H9 (cell line): ENCODE results near the gene CNRIP1. TPM values are rescaled to one million over a fixed set of nuclear protein-coding genes. Genes with fewer than 3 reads are reported as not detected.

Source experiments
- DNase-seq: peaks from one replicate; pipeline ENCODE4 v3.0.0-alpha.2; 2017
- H2AFZ ChIP-seq: one replicate; pipeline ENCODE4 v1.6.1; 2013; ENCODE audit warnings: mild to moderate bottlenecking, low read length, control low read depth, moderate library complexity
- H2AK5ac ChIP-seq: 2 replicates; pipeline ENCODE4 v1.6.1; 2013; ENCODE audit warnings: low read length, control low read depth, mixed read lengths; ENCODE audit not compliant: insufficient read length
- H2BK120ac ChIP-seq: one replicate; pipeline ENCODE4 v1.6.1; 2013; ENCODE audit warnings: low read depth, mild to moderate bottlenecking, low read length, control low read depth, inconsistent platforms; ENCODE audit not compliant: poor library complexity, severe bottlenecking
- H2BK12ac ChIP-seq: 2 replicates; pipeline ENCODE4 v1.6.1; 2013; ENCODE audit warnings: low read length, control low read depth, mixed read lengths, low read depth; ENCODE audit not compliant: insufficient read length
- H2BK15ac ChIP-seq: 2 replicates; pipeline ENCODE4 v1.6.1; 2013; ENCODE audit warnings: low read depth, low read length, control low read depth
- H2BK20ac ChIP-seq: one replicate; pipeline ENCODE4 v1.6.1; 2013; ENCODE audit warnings: low read depth, mild to moderate bottlenecking, low read length, control low read depth, inconsistent platforms; ENCODE audit not compliant: poor library complexity, severe bottlenecking
- H2BK5ac ChIP-seq: 2 replicates; pipeline ENCODE4 v1.6.1; 2013; ENCODE audit warnings: low read length, control low read depth, mixed read lengths; ENCODE audit not compliant: insufficient read length
- H3K14ac ChIP-seq: 2 replicates; pipeline ENCODE4 v1.6.1; 2013; ENCODE audit warnings: low read length, control low read depth; ENCODE audit not compliant: insufficient read depth
- H3K18ac ChIP-seq: 2 replicates; pipeline ENCODE4 v1.6.1; 2013; ENCODE audit warnings: low read depth, mild to moderate bottlenecking, mixed read lengths, low read length, control low read depth; ENCODE audit not compliant: insufficient read length
- H3K23ac ChIP-seq: 2 replicates; pipeline ENCODE4 v1.6.1; 2013; ENCODE audit warnings: low read length, control low read depth, mixed read lengths, low read depth; ENCODE audit not compliant: insufficient read length
- H3K23me2 ChIP-seq: 2 replicates; pipeline ENCODE4 v1.6.1; 2013; ENCODE audit warnings: low read depth, mild to moderate bottlenecking, mixed read lengths, low read length, control low read depth; ENCODE audit not compliant: insufficient read length, poor library complexity, severe bottlenecking
- H3K27ac ChIP-seq: 2 replicates; pipeline ENCODE4 v1.5.1; 2013; ENCODE audit warnings: low read length, control low read depth, mixed read lengths, low read depth; ENCODE audit not compliant: insufficient read length
- H3K27me3 ChIP-seq: 2 replicates; pipeline ENCODE4 v1.6.1; 2013; ENCODE audit warnings: low read length, control low read depth, inconsistent platforms; ENCODE audit not compliant: insufficient read depth
- H3K4ac ChIP-seq: 2 replicates; pipeline ENCODE4 v1.6.1; 2013; ENCODE audit warnings: low read depth, mild to moderate bottlenecking, control low read depth, inconsistent platforms, low read length, moderate library complexity
- H3K4me1 ChIP-seq: 2 replicates; pipeline ENCODE4 v1.6.1; 2013; ENCODE audit warnings: low read length, control low read depth, inconsistent platforms; ENCODE audit not compliant: insufficient read depth
- H3K4me2 ChIP-seq: 2 replicates; pipeline ENCODE4 v1.6.1; 2013; ENCODE audit warnings: low read length, control low read depth, mixed read lengths; ENCODE audit not compliant: insufficient read length, insufficient read depth
- H3K56ac ChIP-seq: 2 replicates; pipeline ENCODE4 v1.6.1; 2013; ENCODE audit warnings: low read depth, mild to moderate bottlenecking, mixed read lengths, low read length, control low read depth; ENCODE audit not compliant: insufficient read length
- H3K79me1 ChIP-seq: 2 replicates; pipeline ENCODE4 v1.6.1; 2013; ENCODE audit warnings: low read depth, mild to moderate bottlenecking, moderate library complexity, low read length, control low read depth, inconsistent platforms; ENCODE audit not compliant: insufficient read depth, poor library complexity, severe bottlenecking
- H3K79me2 ChIP-seq: 2 replicates; pipeline ENCODE4 v1.6.1; 2013; ENCODE audit warnings: low read length, control low read depth, inconsistent platforms; ENCODE audit not compliant: insufficient read depth
- H3K9ac ChIP-seq: 2 replicates; pipeline ENCODE4 v1.6.1; 2013; ENCODE audit warnings: low read length, control low read depth, mixed read lengths; ENCODE audit not compliant: insufficient read length; ENCODE audit errors: extremely low read depth
- H3K9me3 ChIP-seq: one replicate; pipeline ENCODE4 v1.6.1; 2013; ENCODE audit warnings: low read depth, low read length, inconsistent platforms; ENCODE audit not compliant: control insufficient read depth
- H3T11ph ChIP-seq: one replicate; pipeline ENCODE4 v1.6.1; 2013; ENCODE audit warnings: mild to moderate bottlenecking, low read length, control low read depth, inconsistent platforms
- H4K20me1 ChIP-seq: one replicate; pipeline ENCODE4 v1.6.1; 2013; ENCODE audit not compliant: control insufficient read depth, insufficient read length, insufficient read depth
- H4K5ac ChIP-seq: 2 replicates; pipeline ENCODE4 v1.6.1; 2013; ENCODE audit warnings: low read depth, mild to moderate bottlenecking, mixed read lengths, low read length, control low read depth; ENCODE audit not compliant: insufficient read length
- H4K8ac ChIP-seq: replicated peaks from 2 replicates; pipeline ENCODE4 v1.6.1; 2013; ENCODE audit warnings: low read length, control low read depth, mixed read lengths, low read depth; ENCODE audit not compliant: insufficient read length
- H4K91ac ChIP-seq: 2 replicates; pipeline ENCODE4 v1.6.1; 2013; ENCODE audit warnings: low read depth, mild to moderate bottlenecking, moderate library complexity, mixed read lengths, low read length, control low read depth; ENCODE audit not compliant: insufficient read length
- H3K27ac Mint-ChIP-seq, 3 experiments: 2 replicates in 2 of 3; 3 replicates in 1 of 3; pipeline ENCODE4 v1.8.0; 2020 to 2021; ENCODE audit warnings: mixed read lengths in 3 of 3, mild to moderate bottlenecking in 1 of 3, moderate library complexity in 1 of 3
- H3K27me3 Mint-ChIP-seq: 2 replicates; pipeline ENCODE4 v1.8.0; 2021; ENCODE audit warnings: low read depth, mild to moderate bottlenecking, moderate library complexity, mixed read lengths
- H3K36me3 Mint-ChIP-seq, 3 experiments: 2 replicates in 2 of 3; 3 replicates in 1 of 3; pipeline ENCODE4 v1.8.0; 2020 to 2021; ENCODE audit warnings: low read depth in 3 of 3, mixed read lengths in 3 of 3; ENCODE audit not compliant: insufficient read depth in 1 of 3
- H3K4me1 Mint-ChIP-seq, 2 experiments: 2 replicates each; pipeline ENCODE4 v1.8.0; 2020; ENCODE audit warnings: mixed read lengths in 2 of 2
- H3K4me3 Mint-ChIP-seq, 2 experiments: 2 replicates in 1 of 2; 3 replicates in 1 of 2; pipeline ENCODE4 v1.8.0; 2020 to 2021; ENCODE audit warnings: mild to moderate bottlenecking in 2 of 2, mixed read lengths in 2 of 2, moderate library complexity in 1 of 2
- H3K9me3 Mint-ChIP-seq, 2 experiments: 2 replicates in 1 of 2; 3 replicates in 1 of 2; pipeline ENCODE4 v1.8.0; 2020; ENCODE audit warnings: mild to moderate bottlenecking in 2 of 2, mixed read lengths in 2 of 2, moderate library complexity in 1 of 2
- CTCF ChIP-seq: fragments of 200-600 bp; sonication (generic); conservative IDR thresholded peaks from 3 replicates; pipeline ENCODE4 v1.8.0; 2021; ENCODE audit warnings: antibody characterized with exemption, mild to moderate bottlenecking
- WGBS: extraction: QIAGEN DNeasy Blood & Tissue Kit; methylation state at CpG from one replicate; pipeline ENCODE4 v1.1.7; 2013; ENCODE audit warnings: missing lambda C conversion rate, low lambda C conversion rate, mixed read lengths; ENCODE audit not compliant: insufficient read length; ENCODE audit errors: extremely low coverage; 5-methylcytosine and 5-hydroxymethylcytosine counted together
- total RNA-seq: library from RNA; stranded (reverse); gene quantifications from 2 replicates; pipeline ENCODE4 v1.2.1, GENCODE V29; 2021

Gene CNRIP1
- total RNA-seq, 1 experiment from 2014 or later = 0.70 TPM

GRCh38 chr2:68316111-68316510 lies 3.6 kb downstream of the CNRIP1 start:
- Mint-ChIP-seq H3K4me1 (peaks cover 13 to 14% of the 10 kb centered on the region in 2 experiments), H3K4me3 (no peak overlapping the region), H3K9me3 (peaks cover 0 to 2% of the 10 kb centered on the region in 2 experiments; a peak in 1 of 5 replicates), H3K27ac (no peak overlapping the region), H3K27me3 (peaks cover 55% of the 10 kb centered on the region), H3K36me3 (no peaks in the 10 kb centered on the region; a peak in 1 of 7 replicates)
- Histone ChIP-seq H2AK5ac (no peak overlapping the region), H4K91ac (no peak overlapping the region), H2BK12ac (no peak overlapping the region), H3K79me1 (no peaks in the 10 kb centered on the region), H3K4me2 (no peak overlapping the region), H3K9ac (no peak overlapping the region), H2BK20ac (no peak overlapping the region), H3T11ph (no peak overlapping the region), H3K14ac (no peak overlapping the region), H2BK5ac (no peak overlapping the region), H4K8ac (no peak overlapping the region), H3K4ac (no peak overlapping the region), H2AFZ (no peak overlapping the region), H4K20me1 (no peaks in the 10 kb centered on the region), H3K79me2 (no peaks in the 10 kb centered on the region), H3K23ac (no peak overlapping the region), H3K23me2 (peaks cover 10% of the 10 kb centered on the region), H3K9me3 (no peaks in the 10 kb centered on the region), H4K5ac (no peak overlapping the region), H2BK15ac (no peak overlapping the region), H3K56ac (no peak overlapping the region), H3K18ac (no peak overlapping the region), H3K27me3 (peaks cover 17% of the 10 kb centered on the region; the same call in 1 of the 2 replicates), H3K27ac (no peak overlapping the region), H2BK120ac (no peak overlapping the region), H3K4me1 (no peaks in the 10 kb centered on the region; the same call in 1 of the 2 replicates)
- WGBS = no CpG with 5 or more reads among the region's 2 CpGs
- DNase-seq = no peak
- no peak for TF ChIP-seq CTCF
